ENCODE measurements around the gene CBLB. TPM values are rescaled to one million over a fixed set of nuclear protein-coding genes. Genes with fewer than 3 reads are reported as not detected.
"Not testable (repeated sequence)": the region's sequence is repeated elsewhere in the genome, so short reads cannot be mapped to it uniquely, and the experiment has no call there.

The CBLB gene
- total RNA-seq, 1 experiment from 2014 or later = 8.6 TPM

DNA sequence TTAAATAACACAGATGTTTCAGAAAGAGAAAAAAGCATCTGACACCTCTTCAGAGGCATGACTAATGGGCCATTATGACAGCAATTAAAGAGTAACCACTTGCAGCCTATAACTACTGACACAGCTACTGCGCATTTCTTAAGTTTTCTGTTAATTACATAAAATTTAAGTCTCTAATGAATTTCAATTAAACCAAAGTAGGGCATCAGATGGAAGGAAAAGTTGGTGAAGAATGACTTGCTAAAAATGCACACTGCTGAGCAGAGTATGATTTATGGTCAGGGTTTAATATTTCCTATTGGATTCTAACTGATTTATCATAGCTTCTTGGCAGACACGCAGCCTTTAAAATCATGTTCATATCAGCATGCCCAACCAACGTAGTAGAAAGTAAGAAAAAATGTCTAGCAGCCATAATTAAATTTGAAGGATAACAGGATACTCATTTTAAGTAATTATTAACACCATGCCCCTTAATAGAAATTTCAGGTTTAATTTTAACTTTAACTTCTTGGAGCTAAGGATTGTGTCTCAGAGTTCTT, 140.0 kb downstream of the CBLB start:
- no peaks in the 10 kb centered on the region for H3K9me3 ChIP-seq (ENCODE audit: control insufficient read depth, insufficient read depth, low read depth, low read length)
- H3K4me3 ChIP-seq (ENCODE audit: low read depth in 2 of 2, low read length in 2 of 2) = no peak overlapping the region
- DNase-seq (ENCODE audit: low read depth, low spot score) (no peak), ATAC-seq (no peak)
- H3K27me3 ChIP-seq (ENCODE audit: control insufficient read depth, insufficient read depth, low read length) = no peaks in the 10 kb centered on the region
- no TSS peak for BruUV-seq (replicated peaks)
- POLR2A ChIA-PET = no interaction called here
- H3K27ac ChIP-seq (ENCODE audit: low read length) = no peak overlapping the region
- no peaks in the 10 kb centered on the region for H3K4me1 ChIP-seq (ENCODE audit: control insufficient read depth, insufficient read depth, low read length)
- CTCF ChIA-PET = no interaction called here
- H3K36me3 ChIP-seq (ENCODE audit: control insufficient read depth, insufficient read depth, low read length) = no peaks in the 10 kb centered on the region
- in situ Hi-C loops (cut with HindIII; ENCODE audit: low pct_unique_long_range_greater_than_20kb, low sequenced_read_pairs) (no loop called here), intact Hi-C loops (cut with micrococcal nuclease; ENCODE audit: unreplicated experiment) (no loop called here)
- TF ChIP-seq, protein P1, sequence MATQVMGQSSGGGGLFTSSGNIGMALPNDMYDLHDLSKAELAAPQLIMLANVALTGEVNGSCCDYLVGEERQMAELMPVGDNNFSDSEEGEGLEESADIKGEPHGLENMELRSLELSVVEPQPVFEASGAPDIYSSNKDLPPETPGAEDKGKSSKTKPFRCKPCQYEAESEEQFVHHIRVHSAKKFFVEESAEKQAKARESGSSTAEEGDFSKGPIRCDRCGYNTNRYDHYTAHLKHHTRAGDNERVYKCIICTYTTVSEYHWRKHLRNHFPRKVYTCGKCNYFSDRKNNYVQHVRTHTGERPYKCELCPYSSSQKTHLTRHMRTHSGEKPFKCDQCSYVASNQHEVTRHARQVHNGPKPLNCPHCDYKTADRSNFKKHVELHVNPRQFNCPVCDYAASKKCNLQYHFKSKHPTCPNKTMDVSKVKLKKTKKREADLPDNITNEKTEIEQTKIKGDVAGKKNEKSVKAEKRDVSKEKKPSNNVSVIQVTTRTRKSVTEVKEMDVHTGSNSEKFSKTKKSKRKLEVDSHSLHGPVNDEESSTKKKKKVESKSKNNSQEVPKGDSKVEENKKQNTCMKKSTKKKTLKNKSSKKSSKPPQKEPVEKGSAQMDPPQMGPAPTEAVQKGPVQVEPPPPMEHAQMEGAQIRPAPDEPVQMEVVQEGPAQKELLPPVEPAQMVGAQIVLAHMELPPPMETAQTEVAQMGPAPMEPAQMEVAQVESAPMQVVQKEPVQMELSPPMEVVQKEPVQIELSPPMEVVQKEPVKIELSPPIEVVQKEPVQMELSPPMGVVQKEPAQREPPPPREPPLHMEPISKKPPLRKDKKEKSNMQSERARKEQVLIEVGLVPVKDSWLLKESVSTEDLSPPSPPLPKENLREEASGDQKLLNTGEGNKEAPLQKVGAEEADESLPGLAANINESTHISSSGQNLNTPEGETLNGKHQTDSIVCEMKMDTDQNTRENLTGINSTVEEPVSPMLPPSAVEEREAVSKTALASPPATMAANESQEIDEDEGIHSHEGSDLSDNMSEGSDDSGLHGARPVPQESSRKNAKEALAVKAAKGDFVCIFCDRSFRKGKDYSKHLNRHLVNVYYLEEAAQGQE (IDR thresholded peaks at IDR 0.05; ENCODE audit: insufficient read depth in 1 of 2, low read depth in 2 of 2, low read length in 1 of 2) = no peak
- no peak for TF ChIP-seq TCF7L2 (IDR thresholded peaks at IDR 0.05; ENCODE audit: low read depth, low read length)
- TF ChIP-seq, protein P2, sequence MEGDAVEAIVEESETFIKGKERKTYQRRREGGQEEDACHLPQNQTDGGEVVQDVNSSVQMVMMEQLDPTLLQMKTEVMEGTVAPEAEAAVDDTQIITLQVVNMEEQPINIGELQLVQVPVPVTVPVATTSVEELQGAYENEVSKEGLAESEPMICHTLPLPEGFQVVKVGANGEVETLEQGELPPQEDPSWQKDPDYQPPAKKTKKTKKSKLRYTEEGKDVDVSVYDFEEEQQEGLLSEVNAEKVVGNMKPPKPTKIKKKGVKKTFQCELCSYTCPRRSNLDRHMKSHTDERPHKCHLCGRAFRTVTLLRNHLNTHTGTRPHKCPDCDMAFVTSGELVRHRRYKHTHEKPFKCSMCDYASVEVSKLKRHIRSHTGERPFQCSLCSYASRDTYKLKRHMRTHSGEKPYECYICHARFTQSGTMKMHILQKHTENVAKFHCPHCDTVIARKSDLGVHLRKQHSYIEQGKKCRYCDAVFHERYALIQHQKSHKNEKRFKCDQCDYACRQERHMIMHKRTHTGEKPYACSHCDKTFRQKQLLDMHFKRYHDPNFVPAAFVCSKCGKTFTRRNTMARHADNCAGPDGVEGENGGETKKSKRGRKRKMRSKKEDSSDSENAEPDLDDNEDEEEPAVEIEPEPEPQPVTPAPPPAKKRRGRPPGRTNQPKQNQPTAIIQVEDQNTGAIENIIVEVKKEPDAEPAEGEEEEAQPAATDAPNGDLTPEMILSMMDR (IDR thresholded peaks at IDR 0.05) = no peak

DNA sequence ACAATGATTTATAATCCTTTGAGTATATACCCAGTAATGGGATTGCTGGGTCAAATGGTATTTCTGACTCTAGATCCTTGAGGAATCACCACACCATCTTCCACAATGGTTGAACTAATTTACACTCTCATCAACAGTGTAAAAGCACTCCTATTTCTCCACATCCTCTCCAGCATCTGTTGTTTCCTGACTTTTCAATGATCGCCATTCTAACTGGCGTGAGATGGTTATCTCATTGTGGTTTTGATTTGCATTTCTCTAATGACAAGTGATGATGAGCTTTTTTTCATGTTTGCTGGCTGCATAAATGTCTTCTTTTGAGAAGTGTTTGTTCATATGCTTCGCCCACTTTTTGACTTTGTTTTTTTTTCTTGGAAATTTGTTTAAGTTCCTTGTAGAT, 141.8 kb downstream of the CBLB start:
- H3K27ac ChIP-seq (ENCODE audit: low read length); DNase-seq (ENCODE audit: low read depth, low spot score); ATAC-seq; CTCF ChIA-PET; intact Hi-C loops (cut with micrococcal nuclease; ENCODE audit: unreplicated experiment); in situ Hi-C loops (cut with HindIII; ENCODE audit: low pct_unique_long_range_greater_than_20kb, low sequenced_read_pairs); BruUV-seq (replicated peaks); H3K4me1 ChIP-seq (ENCODE audit: control insufficient read depth, insufficient read depth, low read length); H3K9me3 ChIP-seq (ENCODE audit: control insufficient read depth, insufficient read depth, low read depth, low read length); H3K4me3 ChIP-seq (ENCODE audit: low read depth in 2 of 2, low read length in 2 of 2); H3K36me3 ChIP-seq (ENCODE audit: control insufficient read depth, insufficient read depth, low read length); H3K27me3 ChIP-seq (ENCODE audit: control insufficient read depth, insufficient read depth, low read length); POLR2A ChIA-PET: not testable (repeated sequence)

DNA sequence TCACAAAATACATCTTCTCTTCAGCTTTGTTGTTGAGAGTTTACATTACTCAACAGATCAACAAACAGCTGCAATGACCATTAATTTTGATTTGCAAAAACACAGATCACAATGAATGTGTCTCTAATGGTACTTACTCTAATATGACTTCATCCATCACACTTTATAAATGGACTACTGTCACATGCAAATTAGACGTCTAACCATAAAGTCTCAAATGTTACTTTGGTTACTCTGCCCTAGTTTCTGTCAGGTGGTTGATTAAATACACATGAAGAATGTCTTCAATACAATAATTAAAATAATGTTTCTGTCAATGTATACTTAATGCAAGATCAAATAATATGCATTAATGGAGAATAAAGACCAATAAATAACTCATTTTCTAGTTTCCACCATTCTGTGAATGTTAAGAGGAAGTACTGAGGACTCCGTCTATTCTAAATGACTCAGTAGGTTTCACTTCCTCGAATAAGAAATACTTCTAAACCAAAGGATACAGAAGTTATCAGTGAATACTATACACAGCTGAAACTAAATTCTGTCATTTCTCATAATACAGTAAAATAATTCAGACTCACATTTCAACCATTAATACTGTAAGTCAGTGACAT, 145.8 kb downstream of the CBLB start:
- ATAC-seq (no peak), DNase-seq (ENCODE audit: low read depth, low spot score) (no peak)
- in situ Hi-C loops (cut with HindIII; ENCODE audit: low pct_unique_long_range_greater_than_20kb, low sequenced_read_pairs) = no loop called here
- CTCF ChIA-PET = no interaction called here
- TF ChIP-seq POLR2AphosphoS5 (IDR thresholded peaks at IDR 0.05; ENCODE audit: low read depth, low read length) = no peak
- no peak for TF ChIP-seq SIN3A (IDR thresholded peaks at IDR 0.05; ENCODE audit: borderline replicate concordance, insufficient read depth, low read depth, low read length)
- no peak for TF ChIP-seq TCF7L2 (IDR thresholded peaks at IDR 0.05; ENCODE audit: low read depth, low read length)
- TF ChIP-seq, protein P2 (IDR thresholded peaks at IDR 0.05) = no peak
- TF ChIP-seq, protein P1 (IDR thresholded peaks at IDR 0.05; ENCODE audit: insufficient read depth in 1 of 2, low read depth in 2 of 2, low read length in 1 of 2) = no peak
- no peak overlapping the region for H3K27ac ChIP-seq (ENCODE audit: low read length)
- POLR2A ChIA-PET = no interaction called here
- no peaks in the 10 kb centered on the region for H3K9me3 ChIP-seq (ENCODE audit: control insufficient read depth, insufficient read depth, low read depth, low read length)
- intact Hi-C loops (cut with micrococcal nuclease; ENCODE audit: unreplicated experiment) = no loop called here
- H3K4me3 ChIP-seq (ENCODE audit: low read depth in 2 of 2, low read length in 2 of 2) = no peak overlapping the region
- no TSS peak for BruUV-seq (replicated peaks)
- no peaks in the 10 kb centered on the region for H3K4me1 ChIP-seq (ENCODE audit: control insufficient read depth, insufficient read depth, low read length)
- H3K36me3 ChIP-seq (ENCODE audit: control insufficient read depth, insufficient read depth, low read length) = no peaks in the 10 kb centered on the region
- H3K27me3 ChIP-seq (ENCODE audit: control insufficient read depth, insufficient read depth, low read length) = no peaks in the 10 kb centered on the region
